Duodenal mucosa (tissue), 2 donors: ENCODE measurements around the gene ATRAID.

Experiments used
- H3K27ac ChIP-seq: one replicate; pipeline ENCODE4 v1.7.0; 2013; ENCODE audit warnings: low read depth, low read length
- H3K27me3 ChIP-seq, 2 donors: one replicate each; pipeline ENCODE4 v1.7.0; 2013; ENCODE audit warnings: low read length in 2 of 2, control low read depth in 1 of 2; ENCODE audit not compliant: insufficient read depth in 2 of 2, control insufficient read depth in 1 of 2
- H3K36me3 ChIP-seq, 2 donors: one replicate each; pipeline ENCODE4 v1.7.0; 2013; ENCODE audit warnings: low read length in 2 of 2, control low read depth in 1 of 2; ENCODE audit not compliant: insufficient read depth in 2 of 2, control insufficient read depth in 1 of 2
- H3K4me1 ChIP-seq, 2 donors: one replicate each; pipeline ENCODE4 v1.7.0; 2013; ENCODE audit warnings: low read length in 2 of 2, control low read depth in 1 of 2; ENCODE audit not compliant: insufficient read depth in 2 of 2, control insufficient read depth in 1 of 2
- H3K4me3 ChIP-seq, 2 donors: one replicate each; pipeline ENCODE4 v1.7.0; 2013; ENCODE audit warnings: low read length in 2 of 2, low read depth in 1 of 2
- H3K9ac ChIP-seq, 2 donors: one replicate each; pipeline ENCODE4 v1.7.0; 2013; ENCODE audit warnings: low read length in 2 of 2, low read depth in 1 of 2
- H3K9me3 ChIP-seq, 2 donors: one replicate each; pipeline ENCODE4 v1.7.0; 2013; ENCODE audit warnings: low read length in 2 of 2, control low read depth in 1 of 2; ENCODE audit not compliant: control insufficient read depth in 1 of 2

Gene ATRAID

DNA sequence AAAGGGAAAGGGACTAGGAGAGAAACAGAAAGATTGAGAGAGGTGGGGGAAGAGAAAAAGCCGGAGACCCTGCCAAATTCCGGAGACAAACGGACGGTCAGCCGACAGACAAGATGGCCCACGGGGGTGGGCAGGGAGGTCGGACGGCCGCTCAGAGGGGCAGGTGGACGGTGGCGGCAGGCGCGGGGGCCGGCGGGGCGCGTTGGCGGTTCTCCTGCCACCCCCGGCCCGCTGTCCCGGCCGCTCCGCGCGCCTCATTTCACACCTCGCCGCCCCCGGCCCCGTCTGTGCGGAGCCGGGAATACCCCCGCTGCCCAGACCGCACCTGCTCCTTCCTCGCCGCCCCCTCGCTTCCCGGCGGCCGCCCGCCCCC is 50.1 kb downstream of the ATRAID start:
- Histone ChIP-seq H3K4me3 (no peak overlapping the region), H3K27me3 (peaks cover 65 to 78% of the 10 kb centered on the region in 2 donors), H3K27ac (no peak overlapping the region), H3K36me3 (no peaks in the 10 kb centered on the region), H3K4me1 (peaks cover 14 to 25% of the 10 kb centered on the region in 2 donors), H3K9ac (no peak overlapping the region), H3K9me3 (no peaks in the 10 kb centered on the region)

DNA sequence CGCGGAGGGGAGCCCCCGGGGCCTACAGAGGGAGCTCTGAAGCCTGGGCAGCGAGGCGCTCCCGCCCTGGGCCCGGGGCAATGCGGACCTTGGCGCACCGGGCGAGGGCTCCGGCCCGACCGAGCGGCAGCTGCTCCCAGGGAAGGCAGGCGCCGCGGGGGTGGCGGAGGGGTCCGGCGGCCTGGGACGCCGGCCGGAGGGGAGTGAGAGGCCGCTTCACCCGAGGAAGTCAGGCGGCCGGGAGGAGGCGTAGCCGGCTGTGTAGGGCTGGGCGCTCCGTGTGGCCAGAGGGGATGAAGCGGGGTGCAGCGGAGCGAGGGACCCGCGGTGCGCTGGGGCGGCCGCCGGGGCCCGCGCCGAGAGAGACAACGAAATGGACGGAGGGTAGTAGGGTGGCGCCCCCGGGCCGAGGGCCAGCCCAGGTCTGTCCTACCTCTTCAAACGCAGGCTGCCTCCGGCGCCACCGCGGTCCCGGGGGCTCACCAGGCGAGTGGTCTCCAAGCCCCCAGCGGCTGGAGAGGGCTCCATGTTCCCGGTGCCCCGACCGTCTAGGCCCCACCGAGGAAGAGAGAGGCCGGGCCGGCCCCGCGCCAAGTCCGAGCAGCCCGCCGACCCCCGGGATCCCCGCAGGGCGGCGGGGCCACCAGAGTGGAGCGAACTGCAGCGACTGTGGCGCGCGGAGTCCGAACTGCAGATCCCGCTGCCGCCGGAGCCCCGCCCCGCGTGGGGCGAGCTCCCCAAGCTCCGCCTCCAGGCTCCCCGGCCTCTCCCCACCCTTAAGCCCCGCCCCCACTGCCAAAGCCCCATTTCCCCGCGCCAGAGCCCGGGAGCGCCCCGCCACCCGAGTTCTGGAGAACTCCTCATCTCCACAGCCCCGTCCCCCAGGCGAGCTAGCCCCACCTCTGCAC is 50.8 kb downstream of the ATRAID start, which contains the start of gene SLC30A3:
TSS of gene SLC30A3 (minus strand) at position 669 of the 908 bp plus-strand sequence. CDS start at position 528, 141 bp downstream.
- Histone ChIP-seq H3K4me3 (peak within 1 kb of the TSS; percentile 57 to 69), H3K27me3 (peaks cover 71 to 73% of the 10 kb centered on the region in 2 donors), H3K27ac (no peak within 1 kb of the TSS), H3K36me3 (no peaks in the 10 kb centered on the region), H3K4me1 (peaks cover 14 to 25% of the 10 kb centered on the region in 2 donors), H3K9me3 (no peaks in the 10 kb centered on the region), H3K9ac (no peak within 1 kb of the TSS)

DNA sequence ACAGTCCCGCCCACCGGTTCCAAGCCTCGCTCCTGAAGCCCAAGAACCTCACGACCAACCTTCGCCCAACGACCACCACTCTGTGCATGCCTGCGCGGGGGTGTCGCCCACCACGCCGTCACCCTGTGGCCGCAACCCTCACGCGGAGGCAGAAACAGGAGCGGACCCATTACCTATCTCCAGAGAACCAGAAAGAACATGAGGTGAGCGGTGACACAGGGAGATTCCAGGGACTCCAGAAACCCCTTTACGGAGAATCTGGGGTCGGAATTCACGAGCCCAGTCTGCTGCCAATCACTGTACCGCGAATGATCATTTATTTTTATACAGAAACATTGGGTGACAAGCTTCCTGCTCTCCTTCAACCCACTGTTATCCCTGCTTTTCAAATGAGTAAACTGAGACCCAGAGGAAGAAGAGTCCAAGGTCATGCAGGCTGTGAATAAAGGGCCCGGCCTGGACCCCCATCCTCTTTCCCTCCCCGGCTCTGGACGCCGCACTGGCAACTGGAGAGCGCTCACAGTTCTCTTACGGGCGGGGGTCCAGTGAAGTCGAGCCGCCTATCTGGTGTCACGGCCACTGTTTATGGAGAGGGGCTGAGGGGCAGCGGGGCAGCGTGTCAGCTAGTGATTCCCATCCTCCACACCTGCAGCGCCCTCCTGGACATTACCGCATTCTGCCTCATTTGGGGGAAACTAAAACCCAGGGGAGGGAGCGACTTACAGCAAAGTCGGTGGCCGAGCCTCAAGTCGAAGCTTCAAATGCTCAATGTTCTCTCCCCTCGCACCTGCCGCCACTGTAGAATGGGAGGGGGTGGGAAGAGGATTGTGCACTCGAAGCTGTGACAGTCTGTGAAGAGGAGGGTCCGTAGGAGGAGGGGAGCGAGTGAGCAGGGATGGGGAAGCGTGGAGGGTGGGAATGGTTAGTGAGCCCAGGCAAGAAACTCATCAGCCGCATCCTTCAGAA is 51.7 kb downstream of the ATRAID start:
- H3K27ac ChIP-seq: no peak overlapping the region
- peaks cover 65 to 76% of the 10 kb centered on the region in 2 donors for H3K27me3 ChIP-seq
- H3K4me1 ChIP-seq: peaks cover 14 to 25% of the 10 kb centered on the region in 2 donors
- no peak overlapping the region for H3K9ac ChIP-seq
- no peaks in the 10 kb centered on the region for H3K9me3 ChIP-seq
- peak overlapping the region; percentile 57 to 65 for H3K4me3 ChIP-seq
- H3K36me3 ChIP-seq: no peaks in the 10 kb centered on the region

GRCh38 chr2:27264253-27264752 is 52.5 kb downstream of the ATRAID start:
- H3K9me3 ChIP-seq: no peaks in the 10 kb centered on the region
- H3K36me3 ChIP-seq: no peaks in the 10 kb centered on the region
- H3K4me1 ChIP-seq: peaks cover 14 to 25% of the 10 kb centered on the region in 2 donors
- H3K27ac ChIP-seq: no peak overlapping the region
- peak overlapping the region; percentile 43 to 57 for H3K4me3 ChIP-seq
- H3K27me3 ChIP-seq: peaks cover 60 to 76% of the 10 kb centered on the region in 2 donors
- H3K9ac ChIP-seq: no peak overlapping the region

- peaks cover 14 to 25% of the 10 kb centered on the region in 2 donors for H3K4me1 ChIP-seq
- H3K36me3 ChIP-seq: no peaks in the 10 kb centered on the region
- peak overlapping the region; percentile 43 to 57 for H3K4me3 ChIP-seq
- H3K27ac ChIP-seq: no peak overlapping the region
- peaks cover 56 to 71% of the 10 kb centered on the region in 2 donors for H3K27me3 ChIP-seq
- no peaks in the 10 kb centered on the region for H3K9me3 ChIP-seq
- H3K9ac ChIP-seq: no peak overlapping the region
Measured at GRCh38 chr2:27264753-27265535, 53.1 kb downstream of the ATRAID start.

DNA sequence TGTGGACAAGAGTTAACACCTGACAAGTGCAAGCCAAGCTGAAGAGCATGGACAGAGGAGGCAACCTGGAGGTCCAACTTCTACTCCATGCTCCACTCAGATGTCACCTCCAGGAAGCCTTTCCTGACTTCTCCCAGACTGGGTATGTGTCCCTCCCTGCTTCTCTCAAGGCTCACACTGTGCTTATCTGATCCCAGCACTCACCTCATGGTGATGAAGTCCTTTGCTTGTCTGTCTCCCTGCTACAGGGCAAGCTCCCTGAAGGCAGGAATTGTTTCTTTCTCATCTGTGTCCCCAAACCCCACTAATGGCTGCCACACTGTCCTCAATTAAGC is 53.7 kb downstream of the ATRAID start:
- Histone ChIP-seq H3K27me3 (peaks cover 50 to 70% of the 10 kb centered on the region in 2 donors), H3K9ac (no peak overlapping the region), H3K9me3 (no peaks in the 10 kb centered on the region), H3K27ac (no peak overlapping the region), H3K36me3 (no peaks in the 10 kb centered on the region), H3K4me3 (no peak overlapping the region), H3K4me1 (peaks cover 14 to 25% of the 10 kb centered on the region in 2 donors)
